PFSK-1 (cell line): ENCODE measurements around the gene CTCF.
A peak's percentile ranks its signal among the peaks of the same experiment; 100 is the strongest.

Experiments
- POLR2AphosphoS5 ChIP-seq: IDR thresholded peaks from 2 replicates; pipeline ENCODE4 v1.6.1; 2012; ENCODE audit warnings: low read depth, mild to moderate bottlenecking, control low read depth, low read length, moderate library complexity
- SIN3A ChIP-seq: IDR thresholded peaks from 2 replicates; pipeline ENCODE4 v1.6.1; 2012; ENCODE audit warnings: mild to moderate bottlenecking, low read length, moderate library complexity, borderline replicate concordance; ENCODE audit not compliant: insufficient read depth
- TAF1 ChIP-seq: IDR thresholded peaks from 2 replicates; pipeline ENCODE4 v1.6.1; 2012; ENCODE audit warnings: low read length, control low read depth, borderline replicate concordance; ENCODE audit not compliant: insufficient read depth
- TF ChIP-seq, protein P1 (sequence below), 2 experiments: IDR thresholded peaks; 2 replicates each; pipeline versions ENCODE4 v1.6.1 to v1.8.0; 2011 to 2012; ENCODE audit warnings: low read depth in 2 of 2, low read length in 2 of 2, control low read depth in 1 of 2, inconsistent platforms in 1 of 2, mild to moderate bottlenecking in 1 of 2, moderate library complexity in 1 of 2; ENCODE audit not compliant: insufficient read depth in 1 of 2

GRCh38 chr16:67521095-67521804, 41.1 kb upstream of the CTCF start:
- TF ChIP-seq POLR2AphosphoS5 (peak; percentile 35; the same call in 1 of the 2 replicates), TAF1 (no peak), SIN3A (no peak)
- TF ChIP-seq, protein P1, sequence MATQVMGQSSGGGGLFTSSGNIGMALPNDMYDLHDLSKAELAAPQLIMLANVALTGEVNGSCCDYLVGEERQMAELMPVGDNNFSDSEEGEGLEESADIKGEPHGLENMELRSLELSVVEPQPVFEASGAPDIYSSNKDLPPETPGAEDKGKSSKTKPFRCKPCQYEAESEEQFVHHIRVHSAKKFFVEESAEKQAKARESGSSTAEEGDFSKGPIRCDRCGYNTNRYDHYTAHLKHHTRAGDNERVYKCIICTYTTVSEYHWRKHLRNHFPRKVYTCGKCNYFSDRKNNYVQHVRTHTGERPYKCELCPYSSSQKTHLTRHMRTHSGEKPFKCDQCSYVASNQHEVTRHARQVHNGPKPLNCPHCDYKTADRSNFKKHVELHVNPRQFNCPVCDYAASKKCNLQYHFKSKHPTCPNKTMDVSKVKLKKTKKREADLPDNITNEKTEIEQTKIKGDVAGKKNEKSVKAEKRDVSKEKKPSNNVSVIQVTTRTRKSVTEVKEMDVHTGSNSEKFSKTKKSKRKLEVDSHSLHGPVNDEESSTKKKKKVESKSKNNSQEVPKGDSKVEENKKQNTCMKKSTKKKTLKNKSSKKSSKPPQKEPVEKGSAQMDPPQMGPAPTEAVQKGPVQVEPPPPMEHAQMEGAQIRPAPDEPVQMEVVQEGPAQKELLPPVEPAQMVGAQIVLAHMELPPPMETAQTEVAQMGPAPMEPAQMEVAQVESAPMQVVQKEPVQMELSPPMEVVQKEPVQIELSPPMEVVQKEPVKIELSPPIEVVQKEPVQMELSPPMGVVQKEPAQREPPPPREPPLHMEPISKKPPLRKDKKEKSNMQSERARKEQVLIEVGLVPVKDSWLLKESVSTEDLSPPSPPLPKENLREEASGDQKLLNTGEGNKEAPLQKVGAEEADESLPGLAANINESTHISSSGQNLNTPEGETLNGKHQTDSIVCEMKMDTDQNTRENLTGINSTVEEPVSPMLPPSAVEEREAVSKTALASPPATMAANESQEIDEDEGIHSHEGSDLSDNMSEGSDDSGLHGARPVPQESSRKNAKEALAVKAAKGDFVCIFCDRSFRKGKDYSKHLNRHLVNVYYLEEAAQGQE (IDR thresholded peaks at IDR 0.05; ENCODE audit: insufficient read depth in 1 of 2, low read depth in 2 of 2, low read length in 2 of 2), result no peak
